SU-DHL-6 (cell line): ENCODE data around the gene ANGPTL2.

Experiments used
- H2AFZ ChIP-seq: fragments of 200-600 bp; sonication (generic); 2 replicates; pipeline ENCODE4 v1.6.1; 2014; ENCODE audit warnings: low read depth, mild to moderate bottlenecking, moderate library complexity, mixed read lengths, antibody characterized with exemption, low read length; ENCODE audit not compliant: severe bottlenecking
- H3F3A ChIP-seq: fragments of 200-600 bp; shearing (Covaris generic); 2 replicates; pipeline ENCODE4 v1.6.0; 2016; ENCODE audit warnings: antibody characterized with exemption, mild to moderate bottlenecking; ENCODE audit not compliant: insufficient read depth
- H3K27ac ChIP-seq: fragments of 200-600 bp; sonication (generic); 2 replicates; pipeline ENCODE4 v1.5.1; 2016; ENCODE audit warnings: low read depth, mild to moderate bottlenecking, low read length, moderate library complexity, mixed read lengths
- H3K27me3 ChIP-seq: fragments of 200-600 bp; sonication (generic), shearing (Covaris generic); 2 replicates; pipeline ENCODE4 v1.6.0; 2014; ENCODE audit warnings: mild to moderate bottlenecking, low read length
- H3K36me3 ChIP-seq: fragments of 200-600 bp; sonication (generic); 2 replicates; pipeline ENCODE4 v1.6.1; 2014; ENCODE audit warnings: mild to moderate bottlenecking, low read length, mixed read lengths
- H3K4me2 ChIP-seq: fragments of 300-600, 200-600 bp; shearing (Covaris generic), sonication (generic); 2 replicates; pipeline ENCODE4 v1.6.0; 2014; ENCODE audit warnings: low read length, low read depth, mild to moderate bottlenecking; ENCODE audit not compliant: poor library complexity, severe bottlenecking
- H3K4me3 ChIP-seq: fragments of 200-600 bp; sonication (generic); 2 replicates; pipeline ENCODE4 v1.5.1; 2014; ENCODE audit warnings: antibody characterized with exemption, low read length, mild to moderate bottlenecking, mixed read lengths; ENCODE audit not compliant: insufficient read depth, poor library complexity, severe bottlenecking
- H3K79me2 ChIP-seq: fragments of 200-600 bp; sonication (generic); 2 replicates; pipeline ENCODE4 v1.6.1; 2014; ENCODE audit warnings: mild to moderate bottlenecking, low read length, moderate library complexity; ENCODE audit not compliant: insufficient read depth
- H3K9ac ChIP-seq: fragments of 200-600 bp; sonication (generic); 2 replicates; pipeline ENCODE4 v1.7.0; 2014; ENCODE audit warnings: mild to moderate bottlenecking, low read length
- H3K9me2 ChIP-seq: fragments of 200-600 bp; sonication (generic); replicated peaks from 2 replicates; pipeline ENCODE4 v1.6.1; 2014; ENCODE audit warnings: low read length; ENCODE audit not compliant: insufficient read depth
- H3K9me3 ChIP-seq: fragments of 200-600 bp; sonication (generic); 2 replicates; pipeline ENCODE4 v1.6.1; 2014; ENCODE audit warnings: low read length, mixed read lengths; ENCODE audit not compliant: insufficient read depth
- H4K20me1 ChIP-seq: fragments of 200-600 bp; sonication (generic); 2 replicates; pipeline ENCODE4 v1.6.1; 2014; ENCODE audit warnings: low read depth, mild to moderate bottlenecking, antibody characterized with exemption, low read length, moderate library complexity, mixed read lengths
- CTCF ChIP-seq: fragments of 200-600 bp; sonication (generic); IDR thresholded peaks from one replicate; pipeline ENCODE4 v1.5.1; 2017; ENCODE audit warnings: antibody characterized with exemption, mild to moderate bottlenecking, low read length, moderate library complexity; ENCODE audit not compliant: insufficient read depth, poor library complexity, severe bottlenecking
- EZH2phosphoT487 ChIP-seq: fragments of 200-600 bp; sonication (generic), shearing (Covaris generic); conservative IDR thresholded peaks from 2 replicates; pipeline ENCODE4 v1.6.1; 2018; ENCODE audit warnings: mild to moderate bottlenecking, antibody characterized with exemption, low read length, moderate library complexity, mixed read lengths

Gene ANGPTL2

GRCh38 chr9:127053057-127053821 is 69.2 kb downstream of the ANGPTL2 start:
- H3F3A ChIP-seq: no peaks in the 10 kb centered on the region
- no peak overlapping the region for H3K4me2 ChIP-seq
- no peaks in the 10 kb centered on the region for H3K79me2 ChIP-seq
- no peaks in the 10 kb centered on the region for H3K9me2 ChIP-seq
- H3K4me3 ChIP-seq: no peak overlapping the region
- no peak overlapping the region for H2AFZ ChIP-seq
- H3K9me3 ChIP-seq: no peaks in the 10 kb centered on the region
- no peak overlapping the region for H3K27ac ChIP-seq
- no peak overlapping the region for H3K9ac ChIP-seq
- no peaks in the 10 kb centered on the region for H3K36me3 ChIP-seq
- H4K20me1 ChIP-seq: no peaks in the 10 kb centered on the region
- H3K27me3 ChIP-seq: no peaks in the 10 kb centered on the region
- no peak for TF ChIP-seq CTCF
- no peak for TF ChIP-seq EZH2phosphoT487

GRCh38 chr9:127051881-127052595 is 70.4 kb downstream of the ANGPTL2 start:
- Histone ChIP-seq H3K79me2 (no peaks in the 10 kb centered on the region), H3K9me2 (no peaks in the 10 kb centered on the region)
- TF ChIP-seq EZH2phosphoT487: no peak

GRCh38 chr9:127050591-127051001 is 71.8 kb downstream of the ANGPTL2 start:
- no peak overlapping the region for H3K9ac ChIP-seq
- H3K79me2 ChIP-seq: no peaks in the 10 kb centered on the region
- H2AFZ ChIP-seq: no peak overlapping the region
- no peaks in the 10 kb centered on the region for H3K9me2 ChIP-seq
- H3K27me3 ChIP-seq: no peaks in the 10 kb centered on the region
- H3F3A ChIP-seq: no peaks in the 10 kb centered on the region
- no peaks in the 10 kb centered on the region for H3K9me3 ChIP-seq
- H3K4me2 ChIP-seq: no peak overlapping the region
- TF ChIP-seq EZH2phosphoT487 (no peak), CTCF (no peak)
- no peak overlapping the region for H3K27ac ChIP-seq
- no peaks in the 10 kb centered on the region for H3K36me3 ChIP-seq
- H3K4me3 ChIP-seq: no peak overlapping the region
- no peaks in the 10 kb centered on the region for H4K20me1 ChIP-seq

More at GRCh38 chr9:127051881-127052595, 70.4 kb downstream of the ANGPTL2 start:
- H3K4me3 ChIP-seq: no peak overlapping the region
- H3K27me3 ChIP-seq: no peaks in the 10 kb centered on the region
- H3K9ac ChIP-seq: no peak overlapping the region
- H2AFZ ChIP-seq: no peak overlapping the region
- H3K9me3 ChIP-seq: no peaks in the 10 kb centered on the region
- H3K36me3 ChIP-seq: no peaks in the 10 kb centered on the region
- no peak overlapping the region for H3K4me2 ChIP-seq
- no peaks in the 10 kb centered on the region for H3F3A ChIP-seq
- no peak overlapping the region for H3K27ac ChIP-seq
- no peaks in the 10 kb centered on the region for H4K20me1 ChIP-seq

- Histone ChIP-seq H3F3A (no peaks in the 10 kb centered on the region), H3K36me3 (no peaks in the 10 kb centered on the region), H3K9me3 (no peaks in the 10 kb centered on the region), H3K4me3 (no peak overlapping the region), H3K9me2 (no peaks in the 10 kb centered on the region), H3K27ac (no peak overlapping the region), H3K4me2 (no peak overlapping the region), H3K79me2 (no peaks in the 10 kb centered on the region), H4K20me1 (no peaks in the 10 kb centered on the region), H3K27me3 (no peaks in the 10 kb centered on the region), H3K9ac (no peak overlapping the region), H2AFZ (no peak overlapping the region)
- no peak for TF ChIP-seq CTCF
- TF ChIP-seq EZH2phosphoT487: no peak
These were observed 72.3 kb downstream of the ANGPTL2 start for GRCh38 chr9:127050152-127050551.
